CD4-positive, alpha-beta T cell treated with Interleukin-21 for 1 hour (primary cell): ENCODE measurements around the gene PRKG1.
"Not testable (repeated sequence)": the region's sequence is repeated elsewhere in the genome, so short reads cannot be mapped to it uniquely, and the experiment has no call there.

Experiments
- DNase-seq: peaks from one replicate; pipeline ENCODE4 v3.0.0-alpha.2; 2020

The PRKG1 gene

GRCh38 chr10:52039002-52039793 lies 964.9 kb downstream of the PRKG1 start:
- DNase-seq: not testable (repeated sequence)

GRCh38 chr10:52040486-52040885 lies 966.2 kb downstream of the PRKG1 start:
- DNase-seq: no peak

- no peak for DNase-seq
These were observed 969.5 kb downstream of the PRKG1 start for GRCh38 chr10:52043811-52044210.

DNA sequence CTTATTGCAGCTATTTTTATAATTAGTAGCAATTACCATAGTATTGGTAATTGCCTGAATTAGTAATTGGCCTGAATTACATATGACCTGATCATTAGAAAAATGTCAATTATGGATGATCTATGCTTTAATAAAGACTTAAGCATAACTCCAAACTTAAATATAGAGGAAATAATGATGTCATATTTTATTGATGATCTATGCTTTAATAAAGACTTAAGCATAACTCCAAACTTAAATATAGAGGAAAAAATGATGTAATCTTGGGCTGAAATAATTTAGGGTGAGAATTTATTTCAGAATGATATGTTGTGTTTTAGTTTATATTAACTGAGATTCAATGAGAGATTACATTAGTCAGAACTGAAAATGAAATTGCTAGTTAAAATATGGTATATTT lies 973.8 kb downstream of the PRKG1 start:
- no peak for DNase-seq

- no peak for DNase-seq
These were observed 976.3 kb downstream of the PRKG1 start for GRCh38 chr10:52050429-52051047.

- DNase-seq: no peak
These were observed 979.2 kb downstream of the PRKG1 start for GRCh38 chr10:52053497-52053896.

DNA sequence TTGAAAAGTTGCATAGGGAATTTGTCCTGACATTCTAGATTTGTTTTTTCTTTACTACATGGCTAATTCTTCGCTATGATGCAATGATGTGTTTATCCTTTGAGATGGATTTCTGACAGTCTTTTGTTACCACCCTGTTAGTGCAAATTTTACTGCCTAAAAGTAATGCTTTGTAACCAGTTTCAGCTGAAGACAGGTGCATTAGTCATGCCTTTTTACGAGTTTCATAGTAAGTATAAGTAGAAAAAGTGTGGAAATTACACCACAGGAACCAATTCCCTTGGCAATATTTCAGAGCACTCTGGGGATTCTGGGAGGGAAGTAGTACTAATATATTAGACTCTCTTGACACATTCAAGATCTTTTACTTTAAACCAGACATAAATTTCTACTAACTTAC lies 982.0 kb downstream of the PRKG1 start:
- DNase-seq: no peak

- no peak for DNase-seq
These were observed 984.8 kb downstream of the PRKG1 start for GRCh38 chr10:52059089-52059488.

- no peak for DNase-seq
These were observed 988.9 kb downstream of the PRKG1 start for GRCh38 chr10:52063159-52063558.

DNA sequence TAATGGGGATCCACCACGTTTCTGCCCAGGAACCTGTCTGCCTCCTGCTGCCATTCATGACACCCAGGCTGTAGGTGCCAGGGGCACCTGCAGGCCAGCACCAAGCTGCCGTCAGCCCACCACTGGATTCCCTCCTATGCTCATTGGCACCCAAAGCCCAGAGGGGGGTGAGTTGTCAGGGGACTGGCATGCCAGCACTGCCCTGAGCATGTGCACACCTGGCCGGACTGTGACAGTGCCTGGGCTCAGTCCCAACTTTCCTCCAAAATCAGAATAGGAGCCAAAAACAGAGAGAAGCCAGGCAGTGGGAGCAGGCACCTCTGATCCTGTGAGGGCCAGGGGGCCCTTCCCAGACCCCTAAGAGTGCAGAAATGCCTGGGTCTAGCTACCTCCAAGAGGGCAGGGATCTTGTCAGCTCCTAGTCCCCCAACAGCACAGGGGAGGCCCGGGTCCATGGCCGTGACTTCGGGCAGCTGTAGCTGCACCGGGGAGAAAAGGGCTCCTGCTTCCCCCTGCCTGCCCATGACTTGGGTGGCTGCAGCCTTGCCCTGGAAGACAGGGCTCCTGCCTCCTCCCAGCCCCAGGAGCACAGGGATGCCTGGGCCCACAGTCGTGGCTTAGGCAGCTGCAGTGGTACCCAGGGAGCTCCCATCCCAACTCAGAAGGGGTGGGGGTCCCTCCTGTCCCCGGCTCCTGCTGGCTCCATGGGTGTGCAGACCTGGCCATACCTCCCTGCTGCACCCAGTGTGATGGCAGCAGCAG lies 990.0 kb downstream of the PRKG1 start:
- DNase-seq: no peak

DNA sequence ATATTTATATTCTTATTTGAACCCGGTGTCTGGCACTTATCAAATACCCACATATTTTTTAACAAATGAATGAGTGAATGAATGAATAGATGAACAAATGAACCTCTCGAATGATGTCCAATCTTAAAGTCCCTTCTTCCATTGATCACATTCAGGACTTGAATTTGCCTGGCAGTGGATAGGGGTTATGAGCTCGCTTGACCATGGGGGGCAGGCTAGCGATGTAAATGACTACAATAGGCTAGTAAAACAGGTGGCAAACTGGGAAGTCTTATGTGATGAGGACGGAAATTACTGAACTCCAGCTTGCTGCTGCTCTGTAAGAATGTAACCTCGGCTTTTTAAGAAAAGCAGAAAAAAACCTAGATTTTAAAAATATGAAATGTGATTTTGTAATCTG lies 992.1 kb downstream of the PRKG1 start:
- no peak for DNase-seq

DNA sequence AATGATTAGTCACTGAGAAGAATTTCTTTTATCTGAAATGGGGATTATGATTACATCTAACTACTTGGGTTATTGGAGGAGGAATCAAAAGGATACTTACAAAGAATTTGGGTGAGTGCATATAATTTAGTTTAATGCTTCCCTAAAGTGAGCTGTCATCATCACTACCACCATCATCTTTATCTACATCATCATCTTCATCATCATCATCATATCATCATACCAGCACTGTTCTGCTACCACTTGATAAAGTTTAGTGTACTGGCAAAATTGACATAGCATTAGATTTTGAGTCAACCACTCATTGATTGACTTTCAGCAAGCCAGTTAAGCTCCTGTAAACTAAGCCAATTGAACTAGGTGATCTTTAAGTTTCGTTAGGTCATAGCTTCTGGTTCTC lies 994.2 kb downstream of the PRKG1 start:
- no peak for DNase-seq

- DNase-seq: no peak
These were observed 997.5 kb downstream of the PRKG1 start for GRCh38 chr10:52071814-52072213.

DNA sequence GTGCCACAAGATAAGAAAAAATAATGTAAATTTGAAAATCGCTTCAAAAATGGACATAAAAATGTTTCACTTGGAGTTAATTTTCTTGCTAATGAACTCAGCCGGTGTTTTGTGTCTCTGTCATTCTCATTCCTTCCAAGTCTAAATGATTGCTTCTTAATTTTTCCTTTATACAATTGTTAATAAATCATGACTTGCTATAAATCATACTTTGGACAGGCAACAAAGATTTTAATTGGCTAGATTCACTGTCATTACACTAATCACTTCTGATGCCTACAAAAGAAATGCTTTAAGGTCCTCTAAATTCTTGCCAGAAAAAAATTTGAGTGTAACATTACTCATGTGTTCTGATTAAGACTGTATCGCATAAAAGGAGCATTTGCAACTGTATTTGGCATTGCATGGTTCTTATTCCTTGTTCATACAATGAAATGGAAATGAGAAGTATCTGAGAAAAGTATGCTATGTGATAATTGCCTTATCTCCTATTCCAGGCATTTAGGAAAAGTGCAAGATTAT lies 1000.3 kb downstream of the PRKG1 start:
- DNase-seq: no peak

- DNase-seq: no peak
These were observed 1003.5 kb downstream of the PRKG1 start for GRCh38 chr10:52077814-52078213.

DNA sequence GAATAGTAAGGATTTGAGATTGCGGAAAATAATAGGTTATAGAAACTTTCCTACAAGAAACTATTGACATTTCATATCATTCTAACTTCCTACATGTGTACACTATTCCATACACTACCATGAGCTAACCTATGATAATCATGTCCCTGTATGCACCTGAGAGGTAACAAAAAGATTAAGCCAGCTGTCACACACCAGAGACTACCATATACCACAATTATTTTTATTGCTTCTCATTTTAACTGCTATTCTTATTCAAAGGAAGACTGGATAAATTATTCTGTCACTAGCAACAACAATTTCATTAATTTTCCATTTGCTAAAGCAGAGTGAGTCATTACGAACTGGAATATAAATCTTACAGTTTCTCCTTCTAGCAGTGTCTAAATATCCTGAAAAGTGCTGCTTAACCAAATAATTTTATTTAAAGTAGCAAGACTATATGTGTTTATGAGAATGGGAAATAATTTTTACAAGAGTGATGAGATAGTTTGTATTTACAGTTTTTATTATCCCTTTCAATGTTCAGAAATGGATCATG lies 1004.2 kb downstream of the PRKG1 start:
- no peak for DNase-seq

- no peak for DNase-seq
These were observed 1008.0 kb downstream of the PRKG1 start for GRCh38 chr10:52082307-52082706.

- no peak for DNase-seq
These were observed 1009.1 kb downstream of the PRKG1 start for GRCh38 chr10:52083422-52083821.

DNA sequence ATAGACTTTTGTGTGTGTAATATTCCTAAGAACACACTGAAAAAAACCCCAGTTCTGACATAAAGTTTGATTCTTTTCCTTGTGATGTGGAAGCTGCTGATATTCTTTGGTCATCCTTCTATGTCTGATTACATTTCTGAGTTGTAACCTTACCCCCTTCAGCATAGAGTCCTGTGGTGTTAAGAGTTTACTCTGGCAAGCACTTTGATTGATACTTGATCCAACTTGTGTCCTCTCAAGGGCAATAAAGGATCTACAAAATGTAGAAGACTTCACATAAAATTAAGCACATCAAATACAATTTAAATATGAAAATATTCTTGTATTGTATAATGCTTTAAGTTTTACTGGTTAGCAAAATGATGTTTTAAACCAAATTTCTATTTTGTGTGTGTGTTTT lies 1018.1 kb downstream of the PRKG1 start:
- DNase-seq: no peak

GRCh38 chr10:52098130-52098529 lies 1023.8 kb downstream of the PRKG1 start:
- DNase-seq: no peak

- DNase-seq: no peak
These were observed 1024.8 kb downstream of the PRKG1 start for GRCh38 chr10:52099026-52099600.

DNA sequence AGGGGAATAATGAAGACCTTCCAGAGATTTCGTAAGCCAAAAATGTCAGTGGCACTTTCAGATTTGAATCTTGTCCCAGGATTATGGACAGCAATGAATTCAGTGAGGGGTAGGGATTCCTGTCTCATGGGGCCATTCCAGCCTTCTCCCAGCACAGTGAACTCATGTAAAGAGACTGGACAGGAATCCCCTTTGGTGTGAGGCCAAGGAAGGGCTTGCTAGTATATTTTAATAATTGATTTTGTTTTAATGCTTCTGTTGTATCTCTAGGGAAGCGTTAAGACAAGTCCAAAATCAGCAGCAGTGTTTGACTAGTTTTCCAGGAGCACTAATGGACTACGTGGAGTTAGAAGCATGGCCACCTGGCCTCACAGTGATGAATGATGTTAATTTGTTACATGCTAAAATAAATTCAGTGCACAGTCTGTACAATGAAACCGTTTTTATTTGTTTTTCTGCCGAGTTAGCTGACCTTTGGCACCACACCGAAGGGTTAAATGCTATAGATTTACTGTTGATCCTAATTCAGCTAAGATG lies 1025.8 kb downstream of the PRKG1 start:
- no peak for DNase-seq

DNA sequence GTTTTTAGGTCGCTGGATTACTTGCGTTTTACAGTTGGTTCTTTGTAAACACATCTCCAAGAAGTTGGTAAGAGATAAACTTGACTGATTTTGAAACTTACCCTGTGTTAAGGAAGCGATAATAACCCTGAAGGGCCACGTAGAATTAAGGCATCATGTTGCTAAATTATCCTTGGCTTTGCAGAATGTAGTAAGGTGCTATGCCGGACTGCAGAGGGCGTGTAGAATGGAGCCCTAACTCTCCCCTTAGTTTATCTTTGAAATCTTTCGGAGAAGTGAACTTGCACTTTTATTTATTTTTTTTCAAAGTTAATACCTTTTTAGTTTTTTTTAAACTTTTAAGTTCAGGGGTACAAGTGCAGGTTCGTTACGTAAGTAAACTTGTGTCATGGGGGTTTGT lies 1031.0 kb downstream of the PRKG1 start:
- no peak for DNase-seq
